ENCODE data around the gene TCF4. TPM values are rescaled to one million over a fixed set of nuclear protein-coding genes. Genes with fewer than 3 reads are reported as not detected.

The TCF4 gene
- total RNA-seq, 1 experiment from 2014 or later = 104 TPM

DNA sequence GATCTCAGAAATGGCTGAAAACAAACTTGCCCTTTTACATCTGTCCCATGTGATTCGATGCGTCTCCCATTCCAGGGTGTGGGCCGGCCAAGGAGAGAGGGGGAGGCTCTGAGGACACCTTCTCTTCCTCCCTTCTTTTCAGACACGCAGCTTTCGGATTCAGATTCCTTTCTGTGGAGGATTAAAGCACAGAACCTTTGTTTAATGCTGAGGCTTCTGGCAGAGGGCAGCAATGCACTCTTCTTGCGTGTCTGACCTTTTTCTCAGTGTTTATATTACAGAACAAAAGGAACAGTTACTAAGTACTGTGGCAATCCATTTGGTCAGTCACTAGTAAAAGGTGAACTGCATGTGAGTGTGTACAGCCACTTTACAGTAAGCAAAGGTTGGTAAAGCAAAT is 359.8 kb downstream of the TCF4 start:
- no peaks in the 10 kb centered on the region for H3K9me3 Mint-ChIP-seq
- ChIA-PET CTCF (interaction anchor here (1.0 kb wide), 2 partner anchors 14 to 549 kb away, joined by 3 to 5 read pairs; no protein-coding TSS in a partner anchor), POLR2A (no interaction called here)
- peaks cover 13% of the 10 kb centered on the region for H3K4me1 Mint-ChIP-seq
- H3K27me3 Mint-ChIP-seq (ENCODE audit: low read depth) = no peaks in the 10 kb centered on the region
- H3K36me3 Mint-ChIP-seq = peaks cover 61% of the 10 kb centered on the region
- ATAC-seq (peak; percentile 85), DNase-seq (ENCODE audit: low spot score) (no peak)
- TF ChIP-seq, protein P1, sequence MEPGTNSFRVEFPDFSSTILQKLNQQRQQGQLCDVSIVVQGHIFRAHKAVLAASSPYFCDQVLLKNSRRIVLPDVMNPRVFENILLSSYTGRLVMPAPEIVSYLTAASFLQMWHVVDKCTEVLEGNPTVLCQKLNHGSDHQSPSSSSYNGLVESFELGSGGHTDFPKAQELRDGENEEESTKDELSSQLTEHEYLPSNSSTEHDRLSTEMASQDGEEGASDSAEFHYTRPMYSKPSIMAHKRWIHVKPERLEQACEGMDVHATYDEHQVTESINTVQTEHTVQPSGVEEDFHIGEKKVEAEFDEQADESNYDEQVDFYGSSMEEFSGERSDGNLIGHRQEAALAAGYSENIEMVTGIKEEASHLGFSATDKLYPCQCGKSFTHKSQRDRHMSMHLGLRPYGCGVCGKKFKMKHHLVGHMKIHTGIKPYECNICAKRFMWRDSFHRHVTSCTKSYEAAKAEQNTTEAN (CRISPR knock-in tag; IDR thresholded peaks at IDR 0.05) = no peak
- no peak for TF ChIP-seq CBFB (CRISPR knock-in tag; IDR thresholded peaks at IDR 0.05; ENCODE audit: low read depth)
- TF ChIP-seq, protein P2, sequence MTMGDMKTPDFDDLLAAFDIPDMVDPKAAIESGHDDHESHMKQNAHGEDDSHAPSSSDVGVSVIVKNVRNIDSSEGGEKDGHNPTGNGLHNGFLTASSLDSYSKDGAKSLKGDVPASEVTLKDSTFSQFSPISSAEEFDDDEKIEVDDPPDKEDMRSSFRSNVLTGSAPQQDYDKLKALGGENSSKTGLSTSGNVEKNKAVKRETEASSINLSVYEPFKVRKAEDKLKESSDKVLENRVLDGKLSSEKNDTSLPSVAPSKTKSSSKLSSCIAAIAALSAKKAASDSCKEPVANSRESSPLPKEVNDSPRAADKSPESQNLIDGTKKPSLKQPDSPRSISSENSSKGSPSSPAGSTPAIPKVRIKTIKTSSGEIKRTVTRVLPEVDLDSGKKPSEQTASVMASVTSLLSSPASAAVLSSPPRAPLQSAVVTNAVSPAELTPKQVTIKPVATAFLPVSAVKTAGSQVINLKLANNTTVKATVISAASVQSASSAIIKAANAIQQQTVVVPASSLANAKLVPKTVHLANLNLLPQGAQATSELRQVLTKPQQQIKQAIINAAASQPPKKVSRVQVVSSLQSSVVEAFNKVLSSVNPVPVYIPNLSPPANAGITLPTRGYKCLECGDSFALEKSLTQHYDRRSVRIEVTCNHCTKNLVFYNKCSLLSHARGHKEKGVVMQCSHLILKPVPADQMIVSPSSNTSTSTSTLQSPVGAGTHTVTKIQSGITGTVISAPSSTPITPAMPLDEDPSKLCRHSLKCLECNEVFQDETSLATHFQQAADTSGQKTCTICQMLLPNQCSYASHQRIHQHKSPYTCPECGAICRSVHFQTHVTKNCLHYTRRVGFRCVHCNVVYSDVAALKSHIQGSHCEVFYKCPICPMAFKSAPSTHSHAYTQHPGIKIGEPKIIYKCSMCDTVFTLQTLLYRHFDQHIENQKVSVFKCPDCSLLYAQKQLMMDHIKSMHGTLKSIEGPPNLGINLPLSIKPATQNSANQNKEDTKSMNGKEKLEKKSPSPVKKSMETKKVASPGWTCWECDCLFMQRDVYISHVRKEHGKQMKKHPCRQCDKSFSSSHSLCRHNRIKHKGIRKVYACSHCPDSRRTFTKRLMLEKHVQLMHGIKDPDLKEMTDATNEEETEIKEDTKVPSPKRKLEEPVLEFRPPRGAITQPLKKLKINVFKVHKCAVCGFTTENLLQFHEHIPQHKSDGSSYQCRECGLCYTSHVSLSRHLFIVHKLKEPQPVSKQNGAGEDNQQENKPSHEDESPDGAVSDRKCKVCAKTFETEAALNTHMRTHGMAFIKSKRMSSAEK (CRISPR knock-in tag; IDR thresholded peaks at IDR 0.05; ENCODE audit: borderline replicate concordance) = no peak
- no peak for TF ChIP-seq ZNF138 (CRISPR knock-in tag; conservative IDR thresholded peaks at IDR 0.05)
- TF ChIP-seq, protein P3, sequence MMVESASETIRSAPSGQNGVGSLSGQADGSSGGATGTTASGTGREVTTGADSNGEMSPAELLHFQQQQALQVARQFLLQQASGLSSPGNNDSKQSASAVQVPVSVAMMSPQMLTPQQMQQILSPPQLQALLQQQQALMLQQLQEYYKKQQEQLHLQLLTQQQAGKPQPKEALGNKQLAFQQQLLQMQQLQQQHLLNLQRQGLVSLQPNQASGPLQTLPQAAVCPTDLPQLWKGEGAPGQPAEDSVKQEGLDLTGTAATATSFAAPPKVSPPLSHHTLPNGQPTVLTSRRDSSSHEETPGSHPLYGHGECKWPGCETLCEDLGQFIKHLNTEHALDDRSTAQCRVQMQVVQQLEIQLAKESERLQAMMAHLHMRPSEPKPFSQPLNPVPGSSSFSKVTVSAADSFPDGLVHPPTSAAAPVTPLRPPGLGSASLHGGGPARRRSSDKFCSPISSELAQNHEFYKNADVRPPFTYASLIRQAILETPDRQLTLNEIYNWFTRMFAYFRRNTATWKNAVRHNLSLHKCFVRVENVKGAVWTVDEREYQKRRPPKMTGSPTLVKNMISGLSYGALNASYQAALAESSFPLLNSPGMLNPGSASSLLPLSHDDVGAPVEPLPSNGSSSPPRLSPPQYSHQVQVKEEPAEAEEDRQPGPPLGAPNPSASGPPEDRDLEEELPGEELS (CRISPR knock-in tag; IDR thresholded peaks at IDR 0.05) = no peak
- TF ChIP-seq ZNF263 (CRISPR knock-in tag; IDR thresholded peaks at IDR 0.05; ENCODE audit: low read depth) = no peak
- no peak for TF ChIP-seq ELF4 (CRISPR knock-in tag; IDR thresholded peaks at IDR 0.05; ENCODE audit: low read depth)
- H3K4me3 Mint-ChIP-seq = no peak overlapping the region
- H3K27ac Mint-ChIP-seq = peak overlapping the region; percentile 78

DNA sequence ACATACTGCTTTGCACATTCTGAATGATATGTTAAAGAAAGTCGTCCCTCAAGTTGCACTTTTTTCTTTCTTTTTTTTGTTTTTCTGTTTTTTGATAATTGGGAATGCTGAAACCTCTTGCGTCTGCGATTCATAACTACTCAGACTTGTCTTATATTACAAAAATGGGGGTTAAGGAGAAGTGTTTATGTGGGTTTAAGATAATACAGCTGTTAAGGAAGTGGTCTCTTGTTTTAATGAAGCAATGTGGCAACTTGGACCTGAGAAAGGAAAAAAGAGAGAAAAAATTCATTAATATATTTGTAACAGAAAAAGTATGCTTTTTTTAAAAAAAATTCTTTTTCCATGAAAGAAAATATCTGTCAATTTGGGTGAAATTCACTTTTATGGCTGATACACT is 360.2 kb downstream of the TCF4 start:
- DNase-seq (ENCODE audit: low spot score) (no peak), ATAC-seq (no peak)
- ChIA-PET POLR2A (no interaction called here), CTCF (no interaction called here)
- Mint-ChIP-seq H3K9me3 (no peaks in the 10 kb centered on the region), H3K4me1 (peaks cover 16% of the 10 kb centered on the region), H3K36me3 (peaks cover 57% of the 10 kb centered on the region), H3K4me3 (no peak overlapping the region), H3K27me3 (ENCODE audit: low read depth) (no peaks in the 10 kb centered on the region), H3K27ac (no peak overlapping the region; the same call in 1 of the 2 replicates)
- TF ChIP-seq, protein P4, sequence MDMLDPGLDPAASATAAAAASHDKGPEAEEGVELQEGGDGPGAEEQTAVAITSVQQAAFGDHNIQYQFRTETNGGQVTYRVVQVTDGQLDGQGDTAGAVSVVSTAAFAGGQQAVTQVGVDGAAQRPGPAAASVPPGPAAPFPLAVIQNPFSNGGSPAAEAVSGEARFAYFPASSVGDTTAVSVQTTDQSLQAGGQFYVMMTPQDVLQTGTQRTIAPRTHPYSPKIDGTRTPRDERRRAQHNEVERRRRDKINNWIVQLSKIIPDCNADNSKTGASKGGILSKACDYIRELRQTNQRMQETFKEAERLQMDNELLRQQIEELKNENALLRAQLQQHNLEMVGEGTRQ (CRISPR knock-in tag; IDR thresholded peaks at IDR 0.05) = no peak
- TF ChIP-seq, protein P5, sequence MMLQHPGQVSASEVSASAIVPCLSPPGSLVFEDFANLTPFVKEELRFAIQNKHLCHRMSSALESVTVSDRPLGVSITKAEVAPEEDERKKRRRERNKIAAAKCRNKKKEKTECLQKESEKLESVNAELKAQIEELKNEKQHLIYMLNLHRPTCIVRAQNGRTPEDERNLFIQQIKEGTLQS (CRISPR knock-in tag; conservative IDR thresholded peaks at IDR 0.05) = no peak
- TF ChIP-seq, protein P6, sequence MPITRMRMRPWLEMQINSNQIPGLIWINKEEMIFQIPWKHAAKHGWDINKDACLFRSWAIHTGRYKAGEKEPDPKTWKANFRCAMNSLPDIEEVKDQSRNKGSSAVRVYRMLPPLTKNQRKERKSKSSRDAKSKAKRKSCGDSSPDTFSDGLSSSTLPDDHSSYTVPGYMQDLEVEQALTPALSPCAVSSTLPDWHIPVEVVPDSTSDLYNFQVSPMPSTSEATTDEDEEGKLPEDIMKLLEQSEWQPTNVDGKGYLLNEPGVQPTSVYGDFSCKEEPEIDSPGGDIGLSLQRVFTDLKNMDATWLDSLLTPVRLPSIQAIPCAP (CRISPR knock-in tag; IDR thresholded peaks at IDR 0.05) = no peak
- TF ChIP-seq ZNF138 (CRISPR knock-in tag; conservative IDR thresholded peaks at IDR 0.05) = no peak
- no peak for TF ChIP-seq CREM (CRISPR knock-in tag; IDR thresholded peaks at IDR 0.05)
- TF ChIP-seq, protein P7, sequence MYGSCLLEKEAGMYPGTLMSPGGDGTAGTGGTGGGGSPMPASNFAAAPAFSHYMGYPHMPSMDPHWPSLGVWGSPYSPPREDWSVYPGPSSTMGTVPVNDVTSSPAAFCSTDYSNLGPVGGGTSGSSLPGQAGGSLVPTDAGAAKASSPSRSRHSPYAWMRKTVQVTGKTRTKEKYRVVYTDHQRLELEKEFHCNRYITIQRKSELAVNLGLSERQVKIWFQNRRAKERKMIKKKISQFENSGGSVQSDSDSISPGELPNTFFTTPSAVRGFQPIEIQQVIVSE (CRISPR knock-in tag; IDR thresholded peaks at IDR 0.05; ENCODE audit: borderline replicate concordance) = no peak
- TF ChIP-seq GTF2I (CRISPR knock-in tag; conservative IDR thresholded peaks at IDR 0.05) = no peak
- TF ChIP-seq ESRRA (CRISPR knock-in tag; IDR thresholded peaks at IDR 0.05; ENCODE audit: borderline replicate concordance) = no peak
- TF ChIP-seq ZNF416 (CRISPR knock-in tag; IDR thresholded peaks at IDR 0.05) = no peak
- no peak for TF ChIP-seq CBFB (CRISPR knock-in tag; IDR thresholded peaks at IDR 0.05; ENCODE audit: low read depth)
- TF ChIP-seq CREB1 (CRISPR knock-in tag; IDR thresholded peaks at IDR 0.05) = no peak
- TF ChIP-seq RELA (CRISPR knock-in tag; IDR thresholded peaks at IDR 0.05; ENCODE audit: borderline replicate concordance) = no peak
- no peak for TF ChIP-seq TEAD1 (CRISPR knock-in tag; IDR thresholded peaks at IDR 0.05)

Measured in WTC11 (cell line).